CD14-positive monocyte (primary cell): ENCODE measurements around the gene ENPP6. TPM values are rescaled to one million over a fixed set of nuclear protein-coding genes. Genes with fewer than 3 reads are reported as not detected.

Experiments used
- DNase-seq, 3 donors: peaks; one replicate each; pipeline ENCODE4 v3.0.0-alpha.2; 2011 to 2022
- H2AFZ ChIP-seq: 2 replicates; pipeline ENCODE4 v1.6.0; 2012; ENCODE audit warnings: mild to moderate bottlenecking, low read depth, low read length, inconsistent platforms; ENCODE audit not compliant: insufficient read depth, poor library complexity, severe bottlenecking
- H3K27ac ChIP-seq, 2 donors: 1 replicate in 1 of 2; 2 replicates in 1 of 2; pipeline ENCODE4 v1.5.1; 2012 to 2013; ENCODE audit warnings: low read length in 2 of 2, control low read depth in 1 of 2, inconsistent platforms in 1 of 2, low read depth in 1 of 2, mild to moderate bottlenecking in 1 of 2
- H3K27me3 ChIP-seq, 2 donors: one replicate each; pipeline versions ENCODE4 v1.6.0 to v1.6.1; 2011 to 2013; ENCODE audit warnings: low read length in 2 of 2; ENCODE audit not compliant: control insufficient read depth in 2 of 2, insufficient read depth in 2 of 2
- H3K36me3 ChIP-seq, 2 donors: replicated peaks in 1 of 2; 1 replicate in 1 of 2; 2 replicates in 1 of 2; pipeline versions ENCODE4 v1.5.1 to v1.6.1; 2012 to 2013; ENCODE audit warnings: low read length in 2 of 2, control low read depth in 1 of 2, inconsistent platforms in 1 of 2, mild to moderate bottlenecking in 1 of 2; ENCODE audit not compliant: insufficient read depth in 2 of 2, control insufficient read depth in 1 of 2
- H3K4me1 ChIP-seq, 2 donors: 1 replicate in 1 of 2; 2 replicates in 1 of 2; pipeline versions ENCODE4 v1.5.1 to v1.6.1; 2012 to 2013; ENCODE audit warnings: low read length in 2 of 2, control low read depth in 1 of 2, inconsistent platforms in 1 of 2, mild to moderate bottlenecking in 1 of 2, moderate library complexity in 1 of 2; ENCODE audit not compliant: insufficient read depth in 2 of 2, control insufficient read depth in 1 of 2
- H3K4me2 ChIP-seq: replicated peaks from 2 replicates; pipeline ENCODE3; 2012; ENCODE audit warnings: low read length, moderate library complexity, mild to moderate bottlenecking; ENCODE audit not compliant: poor library complexity, severe bottlenecking; ENCODE audit errors: extremely low read depth
- H3K4me3 ChIP-seq, 3 experiments: fragments of 200-600 bp in 1 of 3; sonication (generic) in 1 of 3; replicated peaks in 1 of 3; 1 replicate in 2 of 3; 2 replicates in 1 of 3; pipeline ENCODE4 v1.5.1; 2011 to 2013; ENCODE audit warnings: low read length in 3 of 3, mild to moderate bottlenecking in 3 of 3, control low read depth in 2 of 3, low read depth in 2 of 3, inconsistent platforms in 1 of 3, moderate library complexity in 1 of 3
- H3K79me2 ChIP-seq: 2 replicates; pipeline ENCODE4 v1.6.0; 2012; ENCODE audit warnings: mild to moderate bottlenecking, control low read depth, inconsistent platforms, low read length, moderate library complexity; ENCODE audit not compliant: insufficient read depth
- H3K9ac ChIP-seq: 2 replicates; pipeline ENCODE4 v1.6.0; 2017; ENCODE audit warnings: low read length, mild to moderate bottlenecking; ENCODE audit not compliant: insufficient read depth, poor library complexity, severe bottlenecking
- H3K9me3 ChIP-seq, 2 donors: replicated peaks in 1 of 2; 1 replicate in 1 of 2; 2 replicates in 1 of 2; pipeline versions ENCODE4 v1.5.1 to v1.6.1; 2012 to 2013; ENCODE audit warnings: low read length in 2 of 2, control low read depth in 1 of 2; ENCODE audit not compliant: control insufficient read depth in 1 of 2, insufficient read depth in 1 of 2
- H4K20me1 ChIP-seq: 2 replicates; pipeline ENCODE4 v1.6.0; 2012; ENCODE audit warnings: mild to moderate bottlenecking, low read length, control low read depth, moderate library complexity; ENCODE audit not compliant: insufficient read depth
- H3K27ac Mint-ChIP-seq, 7 donors: one replicate each; pipeline ENCODE4 v1.8.0; 2020; ENCODE audit warnings: mild to moderate bottlenecking in 7 of 7, mixed read lengths in 7 of 7, moderate library complexity in 6 of 7, inconsistent platforms in 2 of 7
- H3K27me3 Mint-ChIP-seq, 3 donors: one replicate each; pipeline ENCODE4 v1.8.0; 2021 to 2022; ENCODE audit warnings: low read depth in 3 of 3, mild to moderate bottlenecking in 3 of 3, mixed read lengths in 3 of 3, moderate library complexity in 3 of 3, inconsistent platforms in 1 of 3
- H3K36me3 Mint-ChIP-seq, 2 donors: one replicate each; pipeline ENCODE4 v1.8.0; 2020; ENCODE audit warnings: mixed read lengths in 2 of 2, inconsistent platforms in 1 of 2, mild to moderate bottlenecking in 1 of 2
- H3K4me1 Mint-ChIP-seq: one replicate; pipeline ENCODE4 v1.8.0; 2020; ENCODE audit warnings: mild to moderate bottlenecking, mixed read lengths
- H3K4me3 Mint-ChIP-seq, 2 donors: one replicate each; pipeline ENCODE4 v1.8.0; 2020; ENCODE audit warnings: mild to moderate bottlenecking in 2 of 2, mixed read lengths in 2 of 2, moderate library complexity in 1 of 2
- H3K9me3 Mint-ChIP-seq, 7 donors: one replicate each; pipeline ENCODE4 v1.8.0; 2020 to 2022; ENCODE audit warnings: mixed read lengths in 7 of 7, mild to moderate bottlenecking in 6 of 7, moderate library complexity in 6 of 7, inconsistent platforms in 2 of 7
- WGBS: methylation state at CpG from one replicate; pipeline ENCODE4 v1.1.5; 2013; ENCODE audit warnings: missing lambda C conversion rate; ENCODE audit not compliant: insufficient coverage; 5-methylcytosine and 5-hydroxymethylcytosine counted together
- intact Hi-C, 2 donors: fragments of 100-400 bp; cut with micrococcal nuclease; formaldehyde crosslinking; loops; one replicate each; pipeline versions ENCODE4 v1.15.0 to v1.15.1; 2023
- polyA plus RNA-seq, 3 donors: library from polyadenylated mRNA; depleted of rRNA in 1 of 3; unstranded in 2 of 3; stranded (reverse) in 1 of 3; fragments of 300-500 nt in 2 of 3; fragments of >200 nt in 1 of 3; fragmentation: Illumina TruSeq in 2 of 3; gene quantifications; 1 replicate in 2 of 3; 2 replicates in 1 of 3; pipeline ENCODE4 v1.2.3, GENCODE V29; 2012 to 2021
- TF ChIP-seq, protein P1 (sequence below): fragments of 200-600 bp; IDR thresholded peaks from one replicate; pipeline ENCODE4 v1.8.0; 2022; ENCODE audit warnings: antibody characterized with exemption, mild to moderate bottlenecking

The ENPP6 gene
- polyA plus RNA-seq, 3 donors, result 0.05 TPM; not detected in 2

GRCh38 chr4:184261246-184261645 lies 43.6 kb upstream of the ENPP6 start:
- intact Hi-C loops, result loop anchor here in 1 of 2 donors (5.0 to 10.0 kb wide), 4 partner anchors 51 to 384 kb away; partner anchors contain the start of genes CASP3 and PRIMPOL
- H3K4me1 Mint-ChIP-seq, result peaks cover 24% of the 10 kb centered on the region

GRCh38 chr4:184259866-184260265 lies 42.2 kb upstream of the ENPP6 start:
- no peaks in the 10 kb centered on the region for H3K36me3 Mint-ChIP-seq
- intact Hi-C loops, result loop anchor here in 1 of 2 donors (5.0 to 10.0 kb wide), 4 partner anchors 52 to 385 kb away; partner anchors contain the start of genes CASP3 and PRIMPOL
- DNase-seq, result no peak
- peaks cover 11% of the 10 kb centered on the region for H3K4me1 Mint-ChIP-seq
- WGBS, result 67% methylated on average over 3 of the region's 6 CpGs
- Histone ChIP-seq H3K9me3 (no peaks in the 10 kb centered on the region), H3K9ac (no peak overlapping the region), H3K4me1 (peaks cover 2 to 4% of the 10 kb centered on the region in 2 donors), H2AFZ (no peak overlapping the region), H3K27me3 (no peaks in the 10 kb centered on the region), H4K20me1 (no peaks in the 10 kb centered on the region), H3K4me3 (no peak overlapping the region), H3K27ac (no peak overlapping the region), H3K36me3 (no peaks in the 10 kb centered on the region), H3K79me2 (no peaks in the 10 kb centered on the region), H3K4me2 (no peak overlapping the region)
- TF ChIP-seq, protein P1, sequence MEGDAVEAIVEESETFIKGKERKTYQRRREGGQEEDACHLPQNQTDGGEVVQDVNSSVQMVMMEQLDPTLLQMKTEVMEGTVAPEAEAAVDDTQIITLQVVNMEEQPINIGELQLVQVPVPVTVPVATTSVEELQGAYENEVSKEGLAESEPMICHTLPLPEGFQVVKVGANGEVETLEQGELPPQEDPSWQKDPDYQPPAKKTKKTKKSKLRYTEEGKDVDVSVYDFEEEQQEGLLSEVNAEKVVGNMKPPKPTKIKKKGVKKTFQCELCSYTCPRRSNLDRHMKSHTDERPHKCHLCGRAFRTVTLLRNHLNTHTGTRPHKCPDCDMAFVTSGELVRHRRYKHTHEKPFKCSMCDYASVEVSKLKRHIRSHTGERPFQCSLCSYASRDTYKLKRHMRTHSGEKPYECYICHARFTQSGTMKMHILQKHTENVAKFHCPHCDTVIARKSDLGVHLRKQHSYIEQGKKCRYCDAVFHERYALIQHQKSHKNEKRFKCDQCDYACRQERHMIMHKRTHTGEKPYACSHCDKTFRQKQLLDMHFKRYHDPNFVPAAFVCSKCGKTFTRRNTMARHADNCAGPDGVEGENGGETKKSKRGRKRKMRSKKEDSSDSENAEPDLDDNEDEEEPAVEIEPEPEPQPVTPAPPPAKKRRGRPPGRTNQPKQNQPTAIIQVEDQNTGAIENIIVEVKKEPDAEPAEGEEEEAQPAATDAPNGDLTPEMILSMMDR, result no peak
- H3K4me3 Mint-ChIP-seq, result no peak overlapping the region
- no peak overlapping the region for H3K27ac Mint-ChIP-seq
- H3K27me3 Mint-ChIP-seq, result peaks cover 0 to 2% (median 0%) of the 10 kb centered on the region in 3 donors
- H3K9me3 Mint-ChIP-seq, result peaks cover 0 to 4% (median 1%) of the 10 kb centered on the region in 7 donors

More at GRCh38 chr4:184261246-184261645, 43.6 kb upstream of the ENPP6 start:
- Histone ChIP-seq H3K9me3 (no peaks in the 10 kb centered on the region), H3K79me2 (no peaks in the 10 kb centered on the region), H3K4me3 (no peak overlapping the region), H3K4me2 (no peak overlapping the region), H3K27ac (no peak overlapping the region), H3K36me3 (no peaks in the 10 kb centered on the region), H3K27me3 (no peaks in the 10 kb centered on the region), H3K9ac (no peak overlapping the region), H3K4me1 (peaks cover 10 to 18% of the 10 kb centered on the region in 2 donors), H4K20me1 (no peaks in the 10 kb centered on the region), H2AFZ (no peak overlapping the region)
- Mint-ChIP-seq H3K36me3 (no peaks in the 10 kb centered on the region), H3K27ac (no peak overlapping the region), H3K4me3 (no peak overlapping the region), H3K27me3 (peaks cover 0 to 4% (median 0%) of the 10 kb centered on the region in 3 donors), H3K9me3 (peaks cover 0 to 4% (median 1%) of the 10 kb centered on the region in 7 donors)
- WGBS, result 0% methylated on average over 1 of the region's 5 CpGs
- TF ChIP-seq, protein P1, result no peak
- DNase-seq, result no peak
